GM21723 (cell line): Measurements from ENCODE around the gene PLAC1.

ENCODE experiments used
- ATAC-seq: cut with Tn5 transposase; IDR thresholded peaks from one replicate; pipeline ENCODE4 v1.9.1; 2021; ENCODE audit warnings: mild to moderate bottlenecking, moderate library complexity; ENCODE audit not compliant: unreplicated experiment

Gene PLAC1

GRCh38 chrX:134591502-134591901, 66.8 kb downstream of the PLAC1 start:
- ATAC-seq = no peak

- ATAC-seq = no peak
Observed at GRCh38 chrX:134588806-134589205, 69.5 kb downstream of the PLAC1 start.

GRCh38 chrX:134580907-134581306, 77.4 kb downstream of the PLAC1 start:
- no peak for ATAC-seq

GRCh38 chrX:134573683-134574035, 84.6 kb downstream of the PLAC1 start:
- no peak for ATAC-seq

GRCh38 chrX:134572816-134573682, 85.2 kb downstream of the PLAC1 start:
- no peak for ATAC-seq

- no peak for ATAC-seq
Observed at GRCh38 chrX:134571796-134572195, 86.5 kb downstream of the PLAC1 start.

- no peak for ATAC-seq
Observed at GRCh38 chrX:134570899-134571298, 87.4 kb downstream of the PLAC1 start.

- no peak for ATAC-seq
Observed at GRCh38 chrX:134570509-134570846, 87.8 kb downstream of the PLAC1 start.

GRCh38 chrX:134569306-134569705, 89.0 kb downstream of the PLAC1 start:
- ATAC-seq = no peak

GRCh38 chrX:134568285-134569016, 89.8 kb downstream of the PLAC1 start:
- no peak for ATAC-seq

GRCh38 chrX:134566506-134566905, 91.8 kb downstream of the PLAC1 start:
- ATAC-seq = no peak

- no peak for ATAC-seq
Observed at GRCh38 chrX:134562002-134562401, 96.3 kb downstream of the PLAC1 start.

- ATAC-seq = no peak
Observed at GRCh38 chrX:134558133-134558532, 100.1 kb downstream of the PLAC1 start.

- no peak for ATAC-seq
Observed at GRCh38 chrX:134554291-134554690, 104.0 kb downstream of the PLAC1 start.

GRCh38 chrX:134552351-134552750, 105.9 kb downstream of the PLAC1 start:
- no peak for ATAC-seq

GRCh38 chrX:134551376-134552048, 106.8 kb downstream of the PLAC1 start:
- no peak for ATAC-seq

GRCh38 chrX:134548257-134549201, 109.7 kb downstream of the PLAC1 start:
- no peak for ATAC-seq

GRCh38 chrX:134547047-134547679, 111.1 kb downstream of the PLAC1 start:
- no peak for ATAC-seq

GRCh38 chrX:134546187-134546586, 112.1 kb downstream of the PLAC1 start:
- no peak for ATAC-seq

GRCh38 chrX:134545510-134545909, 112.8 kb downstream of the PLAC1 start:
- ATAC-seq = no peak
